Endodermal cell (in vitro differentiated cells): ENCODE results near the gene PIM1. TPM values are rescaled to one million over a fixed set of nuclear protein-coding genes. Genes with fewer than 3 reads are reported as not detected.

Experiments used
- DNase-seq: peaks from one replicate; pipeline ENCODE4 v3.0.0-alpha.2; 2017
- H3K27ac ChIP-seq: 2 replicates; pipeline ENCODE4 v1.5.1; 2013; ENCODE audit warnings: mild to moderate bottlenecking, low read depth, low read length, moderate library complexity
- H3K27me3 ChIP-seq: 2 replicates; pipeline ENCODE4 v1.6.1; 2013; ENCODE audit warnings: mild to moderate bottlenecking, low read length, moderate library complexity; ENCODE audit not compliant: insufficient read depth, control insufficient read depth, poor library complexity, severe bottlenecking
- H3K36me3 ChIP-seq: 2 replicates; pipeline ENCODE4 v1.7.0; 2013; ENCODE audit warnings: mild to moderate bottlenecking, low read length, moderate library complexity; ENCODE audit not compliant: control insufficient read depth, insufficient read depth
- H3K4me1 ChIP-seq: one replicate; pipeline ENCODE4 v1.7.0; 2013; ENCODE audit warnings: low read length; ENCODE audit not compliant: control insufficient read depth, insufficient read depth
- H3K4me3 ChIP-seq: 2 replicates; pipeline ENCODE4 v1.5.1; 2013; ENCODE audit warnings: mild to moderate bottlenecking, low read length, moderate library complexity
- H3K9ac ChIP-seq: 2 replicates; pipeline ENCODE4 v1.6.1; 2013; ENCODE audit warnings: mild to moderate bottlenecking, low read length, moderate library complexity; ENCODE audit not compliant: poor library complexity, severe bottlenecking; ENCODE audit errors: extremely low read depth
- H3K9me3 ChIP-seq: 2 replicates; pipeline ENCODE4 v1.6.1; 2013; ENCODE audit warnings: mild to moderate bottlenecking, low read length, moderate library complexity; ENCODE audit not compliant: control insufficient read depth
- H3K27ac Mint-ChIP-seq: 2 replicates; pipeline ENCODE4 v1.8.0; 2020; ENCODE audit warnings: mixed read lengths
- H3K27me3 Mint-ChIP-seq: 2 replicates; pipeline ENCODE4 v1.8.0; 2021; ENCODE audit warnings: mild to moderate bottlenecking, mixed read lengths; ENCODE audit not compliant: insufficient read depth
- H3K36me3 Mint-ChIP-seq: 2 replicates; pipeline ENCODE4 v1.8.0; 2020; ENCODE audit warnings: low read depth, mixed read lengths
- H3K4me1 Mint-ChIP-seq: 2 replicates; pipeline ENCODE4 v1.8.0; 2020; ENCODE audit warnings: mixed read lengths
- H3K4me3 Mint-ChIP-seq: 2 replicates; pipeline ENCODE4 v1.8.0; 2020; ENCODE audit warnings: mild to moderate bottlenecking, moderate library complexity, mixed read lengths
- H3K9me3 Mint-ChIP-seq: 2 replicates; pipeline ENCODE4 v1.8.0; 2020; ENCODE audit warnings: mild to moderate bottlenecking, mixed read lengths
- CTCF ChIP-seq: fragments of 200-600 bp; sonication (generic); conservative IDR thresholded peaks from 2 replicates; pipeline ENCODE4 v1.5.0; 2021; ENCODE audit warnings: antibody characterized with exemption, mild to moderate bottlenecking
- WGBS, 2 experiments: methylation state at CpG; one replicate each; pipeline versions ENCODE4 v1.1.5 to v1.1.7; 2013; ENCODE audit warnings: missing lambda C conversion rate in 2 of 2, mixed read lengths in 1 of 2; ENCODE audit not compliant: insufficient coverage in 1 of 2, insufficient read length in 1 of 2; 5-methylcytosine and 5-hydroxymethylcytosine counted together
- total RNA-seq, 2 donors: library from RNA; stranded (reverse); fragmentation: NEBNext Ultra II Directional in 1 of 2; extraction: Animal tissue kit (Norgen Biotek cat#: 25700) in 1 of 2; gene quantifications; 2 replicates in 1 of 2; 3 replicates in 1 of 2; pipeline ENCODE4 v1.2.1, GENCODE V29; 2021

Gene PIM1
- total RNA-seq, 2 donors from 2014 or later = 43.9 to 65.3 TPM

GRCh38 chr6:37218511-37218910, 48.6 kb downstream of the PIM1 start:
- Histone ChIP-seq H3K36me3 (no peaks in the 10 kb centered on the region), H3K4me3 (no peak overlapping the region), H3K4me1 (no peaks in the 10 kb centered on the region), H3K9ac (no peak overlapping the region), H3K27me3 (no peaks in the 10 kb centered on the region), H3K27ac (no peak overlapping the region), H3K9me3 (no peaks in the 10 kb centered on the region)
- no peak overlapping the region for H3K27ac Mint-ChIP-seq
- peak; percentile 17 for DNase-seq
- peaks cover 7% of the 10 kb centered on the region for H3K4me1 Mint-ChIP-seq
- H3K36me3 Mint-ChIP-seq = no peaks in the 10 kb centered on the region
- no peak for TF ChIP-seq CTCF
- H3K27me3 Mint-ChIP-seq = no peaks in the 10 kb centered on the region
- no peak overlapping the region for H3K4me3 Mint-ChIP-seq
- 92 to 97% methylated on average over 8 of the region's 8 CpGs for WGBS, 2 experiments
- H3K9me3 Mint-ChIP-seq = no peaks in the 10 kb centered on the region

- no peaks in the 10 kb centered on the region for H3K27me3 ChIP-seq
- no peak overlapping the region for H3K27ac ChIP-seq
- Mint-ChIP-seq H3K4me1 (peaks cover 7% of the 10 kb centered on the region), H3K27ac (peak overlapping the region; percentile 89), H3K36me3 (no peaks in the 10 kb centered on the region), H3K9me3 (no peaks in the 10 kb centered on the region), H3K27me3 (no peaks in the 10 kb centered on the region), H3K4me3 (peak overlapping the region; percentile 71)
- peak overlapping the region; percentile 76 for H3K4me3 ChIP-seq
- DNase-seq = no peak
- no peaks in the 10 kb centered on the region for H3K9me3 ChIP-seq
- 41 to 60% methylated on average over 4 to 6 of the region's 6 CpGs for WGBS, 2 experiments
- TF ChIP-seq CTCF = no peak
- no peaks in the 10 kb centered on the region for H3K4me1 ChIP-seq
- no peak overlapping the region for H3K9ac ChIP-seq
- no peaks in the 10 kb centered on the region for H3K36me3 ChIP-seq
Measured at GRCh38 chr6:37221585-37222124, 51.7 kb downstream of the PIM1 start.

- TF ChIP-seq CTCF = no peak
Measured at GRCh38 chr6:37222125-37222967, 52.4 kb downstream of the PIM1 start.

More at GRCh38 chr6:37222125-37222967, 52.4 kb downstream of the PIM1 start:
- Histone ChIP-seq H3K27me3 (no peaks in the 10 kb centered on the region), H3K9me3 (no peaks in the 10 kb centered on the region), H3K27ac (peak overlapping the region; percentile 7), H3K36me3 (no peaks in the 10 kb centered on the region), H3K4me1 (no peaks in the 10 kb centered on the region), H3K9ac (no peak overlapping the region), H3K4me3 (peak overlapping the region; percentile 76)
- Mint-ChIP-seq H3K36me3 (no peaks in the 10 kb centered on the region), H3K4me3 (peak overlapping the region; percentile 71), H3K27me3 (no peaks in the 10 kb centered on the region), H3K4me1 (peaks cover 7% of the 10 kb centered on the region), H3K9me3 (no peaks in the 10 kb centered on the region), H3K27ac (peak overlapping the region; percentile 89)
- DNase-seq = peak; percentile 98
- WGBS, 2 experiments = 2% methylated on average over 23 to 39 of the region's 39 CpGs
